Neuronal stem cell (in vitro differentiated cells): ENCODE results near the gene NOS1.

Experiments used
- DNase-seq: peaks from one replicate; pipeline ENCODE4 v3.0.0-alpha.2; 2013; ENCODE audit warnings: low spot score
- H2AFZ ChIP-seq: one replicate; pipeline ENCODE4 v1.6.1; 2013; ENCODE audit warnings: mild to moderate bottlenecking, low read length, inconsistent platforms
- H2AK5ac ChIP-seq: 2 replicates; pipeline ENCODE4 v1.6.1; 2013; ENCODE audit warnings: low read depth, mild to moderate bottlenecking, inconsistent platforms, low read length, moderate library complexity, mixed read lengths
- H2BK120ac ChIP-seq: 2 replicates; pipeline ENCODE4 v1.6.1; 2013; ENCODE audit warnings: low read depth, mild to moderate bottlenecking, inconsistent platforms, low read length, moderate library complexity, mixed read lengths
- H2BK12ac ChIP-seq: one replicate; pipeline ENCODE4 v1.6.1; 2013; ENCODE audit warnings: low read length, inconsistent platforms
- H2BK15ac ChIP-seq: 2 replicates; pipeline ENCODE4 v1.6.1; 2013; ENCODE audit warnings: mild to moderate bottlenecking, low read length, inconsistent platforms, mixed read lengths
- H2BK5ac ChIP-seq: one replicate; pipeline ENCODE4 v1.6.1; 2013; ENCODE audit warnings: inconsistent platforms, mild to moderate bottlenecking, low read length, moderate library complexity
- H3K14ac ChIP-seq: one replicate; pipeline ENCODE4 v1.6.1; 2013; ENCODE audit warnings: low read length, inconsistent platforms
- H3K18ac ChIP-seq: 2 replicates; pipeline ENCODE4 v1.6.1; 2013; ENCODE audit warnings: low read length, inconsistent platforms
- H3K23ac ChIP-seq: 2 replicates; pipeline ENCODE4 v1.6.1; 2013; ENCODE audit warnings: low read depth, mild to moderate bottlenecking, mixed read lengths, low read length, inconsistent platforms; ENCODE audit not compliant: poor library complexity
- H3K27ac ChIP-seq: replicated peaks from 3 replicates; pipeline ENCODE4 v1.5.1; 2013; ENCODE audit warnings: low read length, inconsistent platforms
- H3K27me3 ChIP-seq, 3 experiments: 2 replicates each; pipeline ENCODE4 v1.6.1; 2013; ENCODE audit warnings: low read length in 3 of 3, mild to moderate bottlenecking in 2 of 3, inconsistent platforms in 1 of 3, low read depth in 1 of 3, mixed read lengths in 1 of 3, moderate library complexity in 1 of 3; ENCODE audit not compliant: control insufficient read depth in 3 of 3, insufficient read depth in 3 of 3
- H3K36me3 ChIP-seq, 2 donors: replicated peaks in 1 of 2; 2 replicates each; pipeline ENCODE4 v1.6.1; 2013; ENCODE audit warnings: low read length in 2 of 2; ENCODE audit not compliant: control insufficient read depth in 2 of 2, insufficient read depth in 2 of 2
- H3K4ac ChIP-seq: 2 replicates; pipeline ENCODE4 v1.6.1; 2013; ENCODE audit warnings: inconsistent platforms, mild to moderate bottlenecking, low read length, moderate library complexity
- H3K4me1 ChIP-seq, 2 donors: 1 replicate in 1 of 2; 2 replicates in 1 of 2; pipeline ENCODE4 v1.6.1; 2013; ENCODE audit warnings: low read length in 2 of 2, low read depth in 1 of 2; ENCODE audit not compliant: control insufficient read depth in 2 of 2, insufficient read depth in 1 of 2
- H3K4me2 ChIP-seq: one replicate; pipeline ENCODE4 v1.6.1; 2013; ENCODE audit warnings: mild to moderate bottlenecking, low read length, inconsistent platforms; ENCODE audit not compliant: insufficient read depth, poor library complexity, severe bottlenecking
- H3K4me3 ChIP-seq, 2 donors: 2 replicates each; pipeline ENCODE4 v1.5.1; 2013; ENCODE audit warnings: low read length in 2 of 2, mild to moderate bottlenecking in 2 of 2, inconsistent platforms in 1 of 2, moderate library complexity in 1 of 2
- H3K79me1 ChIP-seq: one replicate; pipeline ENCODE4 v1.6.1; 2013; ENCODE audit warnings: low read depth, mild to moderate bottlenecking, inconsistent platforms, low read length, moderate library complexity
- H3K9ac ChIP-seq: one replicate; pipeline ENCODE4 v1.6.1; 2013; ENCODE audit warnings: mild to moderate bottlenecking, low read depth, low read length, inconsistent platforms; ENCODE audit not compliant: poor library complexity
- H3K9me3 ChIP-seq, 2 donors: replicated peaks in 1 of 2; 2 replicates each; pipeline versions ENCODE3 to v1.6.1; 2013; ENCODE audit warnings: low read length in 2 of 2, mild to moderate bottlenecking in 2 of 2, inconsistent platforms in 1 of 2, low read depth in 1 of 2, mixed read lengths in 1 of 2, moderate library complexity in 1 of 2; ENCODE audit not compliant: control insufficient read depth in 2 of 2, insufficient read depth in 1 of 2
- H4K8ac ChIP-seq: one replicate; pipeline ENCODE4 v1.6.1; 2013; ENCODE audit warnings: low read depth, mild to moderate bottlenecking, inconsistent platforms, low read length, moderate library complexity
- H4K91ac ChIP-seq: one replicate; pipeline ENCODE4 v1.6.1; 2013; ENCODE audit warnings: low read length, low read depth, mild to moderate bottlenecking, inconsistent platforms; ENCODE audit not compliant: poor library complexity
- WGBS, 2 donors: extraction: QIAGEN DNeasy Blood & Tissue Kit; methylation state at CpG; one replicate each; pipeline ENCODE4 v1.1.7; 2013; ENCODE audit warnings: missing lambda C conversion rate in 2 of 2, mixed read lengths in 1 of 2; ENCODE audit not compliant: insufficient read length in 2 of 2, insufficient replicate concordance in 1 of 2; ENCODE audit errors: extremely low coverage in 2 of 2; 5-methylcytosine and 5-hydroxymethylcytosine counted together

Gene NOS1

GRCh38 chr12:117334855-117335587, 26.4 kb downstream of the NOS1 start:
- Histone ChIP-seq H3K36me3 (no peaks in the 10 kb centered on the region), H2AK5ac (peak overlapping the region; percentile 64), H3K4me1 (peaks cover 0 to 10% of the 10 kb centered on the region in 2 donors), H3K79me1 (no peaks in the 10 kb centered on the region), H2BK120ac (no peak overlapping the region), H3K23ac (no peak overlapping the region), H3K14ac (no peak overlapping the region), H3K9me3 (no peaks in the 10 kb centered on the region), H3K27me3 (peaks cover 0 to 23% (median 0%) of the 10 kb centered on the region in 3 experiments), H2BK12ac (no peak overlapping the region), H3K27ac (no peak overlapping the region), H4K91ac (no peak overlapping the region), H3K9ac (no peak overlapping the region), H2BK15ac (no peak overlapping the region), H4K8ac (no peak overlapping the region), H2AFZ (no peak overlapping the region), H2BK5ac (no peak overlapping the region), H3K4me3 (no peak overlapping the region), H3K4ac (no peak overlapping the region), H3K18ac (peak overlapping the region; percentile 46), H3K4me2 (no peak overlapping the region)
- no peak for DNase-seq
- WGBS, 2 donors, result no CpG with 5 or more reads among the region's 21 CpGs

GRCh38 chr12:117334051-117334450, 27.4 kb downstream of the NOS1 start:
- Histone ChIP-seq H4K91ac (no peak overlapping the region), H3K4me2 (no peak overlapping the region), H2BK12ac (no peak overlapping the region), H3K9me3 (no peaks in the 10 kb centered on the region), H2AK5ac (no peak overlapping the region), H4K8ac (no peak overlapping the region), H2AFZ (no peak overlapping the region), H3K23ac (no peak overlapping the region), H3K27me3 (peaks cover 0 to 23% (median 0%) of the 10 kb centered on the region in 3 experiments), H3K36me3 (no peaks in the 10 kb centered on the region), H3K4me1 (peaks cover 0 to 10% of the 10 kb centered on the region in 2 donors), H3K79me1 (no peaks in the 10 kb centered on the region), H2BK120ac (no peak overlapping the region), H3K27ac (no peak overlapping the region), H2BK5ac (no peak overlapping the region), H3K14ac (no peak overlapping the region), H3K4ac (no peak overlapping the region), H3K4me3 (no peak overlapping the region), H2BK15ac (peak overlapping the region; percentile 20), H3K9ac (no peak overlapping the region), H3K18ac (peak overlapping the region; percentile 74)
- WGBS, 2 donors, result no CpG with 5 or more reads among the region's 3 CpGs
- no peak for DNase-seq

GRCh38 chr12:117333331-117333881, 28.0 kb downstream of the NOS1 start:
- no CpG with 5 or more reads among the region's 13 CpGs for WGBS, 2 donors
- no peak overlapping the region for H2AK5ac ChIP-seq
- H3K27ac ChIP-seq, result no peak overlapping the region
- H3K9ac ChIP-seq, result no peak overlapping the region
- peak overlapping the region; percentile 32 for H4K8ac ChIP-seq
- DNase-seq, result peak; percentile 2
- no peak overlapping the region for H3K23ac ChIP-seq
- H3K79me1 ChIP-seq, result no peaks in the 10 kb centered on the region
- peak overlapping the region; percentile 74 for H3K18ac ChIP-seq
- H2BK120ac ChIP-seq, result no peak overlapping the region
- H2AFZ ChIP-seq, result no peak overlapping the region
- H3K27me3 ChIP-seq, result peaks cover 0 to 23% (median 0%) of the 10 kb centered on the region in 3 experiments
- no peak overlapping the region for H3K4me2 ChIP-seq
- H3K36me3 ChIP-seq, result no peaks in the 10 kb centered on the region
- peaks cover 0 to 10% of the 10 kb centered on the region in 2 donors for H3K4me1 ChIP-seq
- no peak overlapping the region for H3K4ac ChIP-seq
- H2BK12ac ChIP-seq, result no peak overlapping the region
- no peak overlapping the region for H3K4me3 ChIP-seq
- H2BK15ac ChIP-seq, result peak overlapping the region; percentile 20
- no peaks in the 10 kb centered on the region for H3K9me3 ChIP-seq
- peak overlapping the region; percentile 66 for H3K14ac ChIP-seq
- H4K91ac ChIP-seq, result no peak overlapping the region
- no peak overlapping the region for H2BK5ac ChIP-seq

DNA sequence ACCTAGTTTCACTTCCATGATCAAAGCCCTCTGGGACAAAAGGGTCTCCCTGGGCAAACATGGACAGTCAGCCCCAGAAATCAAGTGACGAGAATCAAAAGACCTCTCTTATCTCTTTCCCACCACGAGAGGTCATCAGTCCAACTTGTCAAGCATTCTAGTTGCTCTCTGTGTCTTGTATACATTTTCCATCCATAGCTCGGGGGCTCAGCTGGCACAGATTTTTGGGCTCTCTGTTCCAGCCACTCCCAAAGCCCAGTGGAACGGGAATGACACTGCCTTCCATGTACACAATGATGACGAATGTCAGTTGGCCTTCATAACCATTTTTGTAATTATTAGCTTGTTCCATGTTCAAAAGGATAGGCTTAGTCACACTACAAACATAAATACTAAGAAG, 29.7 kb downstream of the NOS1 start:
- Histone ChIP-seq H3K18ac (no peak overlapping the region), H3K4me1 (peaks cover 0 to 10% of the 10 kb centered on the region in 2 donors), H3K36me3 (no peaks in the 10 kb centered on the region), H3K4me3 (no peak overlapping the region), H3K23ac (no peak overlapping the region), H3K27ac (no peak overlapping the region), H3K4me2 (no peak overlapping the region), H3K9me3 (no peaks in the 10 kb centered on the region), H2BK120ac (no peak overlapping the region), H2BK5ac (no peak overlapping the region), H2AFZ (no peak overlapping the region), H4K91ac (no peak overlapping the region), H2BK12ac (no peak overlapping the region), H3K9ac (no peak overlapping the region), H2BK15ac (no peak overlapping the region), H3K14ac (no peak overlapping the region), H4K8ac (no peak overlapping the region), H3K79me1 (no peaks in the 10 kb centered on the region), H3K27me3 (peaks cover 0 to 34% (median 0%) of the 10 kb centered on the region in 3 experiments), H3K4ac (no peak overlapping the region), H2AK5ac (no peak overlapping the region)
- no peak for DNase-seq
- WGBS, 2 donors, result no CpG with 5 or more reads among the region's 5 CpGs
